Measurements from ENCODE around the gene RRP8.

RRP8 gene

GRCh38 chr11:6557761-6558674 is 45.4 kb downstream of the RRP8 start:
- H3K4me1 ChIP-seq (ENCODE audit: control insufficient read depth in 1 of 2, insufficient read depth in 2 of 2, low read length in 2 of 2), result no peaks in the 10 kb centered on the region
- H3K27me3 ChIP-seq (ENCODE audit: low read depth, low read length), result no peaks in the 10 kb centered on the region
- no peaks in the 10 kb centered on the region for H3K9me3 ChIP-seq (ENCODE audit: control insufficient read depth in 1 of 2, low read length in 2 of 2)
- peaks cover 4% of the 10 kb centered on the region in 2 donors for H3K36me3 ChIP-seq (ENCODE audit: control insufficient read depth in 1 of 2, insufficient read depth in 2 of 2, low read length in 2 of 2)
- H3K27ac ChIP-seq (ENCODE audit: low read length), result no peak overlapping the region
- H3K4me3 ChIP-seq (ENCODE audit: low read depth in 1 of 2, low read length in 2 of 2), result no peak overlapping the region

DNA sequence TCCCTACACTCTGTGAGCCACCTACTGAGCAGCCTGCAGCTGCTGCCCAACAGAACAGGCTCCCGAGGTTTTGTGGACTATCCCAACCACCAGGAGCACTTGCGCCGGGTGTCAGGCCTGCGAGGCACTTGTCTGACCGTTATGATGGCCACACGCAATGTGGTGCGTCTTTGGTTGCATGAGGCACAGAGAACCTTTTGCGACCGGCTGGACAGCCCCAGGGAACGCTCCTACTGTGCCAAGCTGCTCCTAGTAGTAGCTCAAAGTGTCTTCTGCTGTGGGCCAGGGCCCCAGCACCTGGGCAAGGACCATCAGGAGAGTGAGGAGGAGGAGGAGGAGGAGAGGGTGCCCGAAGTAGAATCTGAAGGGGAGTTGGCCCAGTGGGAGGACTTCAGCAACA is 46.4 kb downstream of the RRP8 start:
- Histone ChIP-seq H3K4me1 (ENCODE audit: control insufficient read depth in 1 of 2, insufficient read depth in 2 of 2, low read length in 2 of 2) (no peaks in the 10 kb centered on the region), H3K9me3 (ENCODE audit: control insufficient read depth in 1 of 2, low read length in 2 of 2) (no peaks in the 10 kb centered on the region), H3K27me3 (ENCODE audit: low read depth, low read length) (no peaks in the 10 kb centered on the region), H3K4me3 (ENCODE audit: low read depth in 1 of 2, low read length in 2 of 2) (no peak overlapping the region), H3K36me3 (ENCODE audit: control insufficient read depth in 1 of 2, insufficient read depth in 2 of 2, low read length in 2 of 2) (peaks cover 4% of the 10 kb centered on the region in 2 donors), H3K27ac (ENCODE audit: low read length) (no peak overlapping the region)

- no peaks in the 10 kb centered on the region for H3K9me3 ChIP-seq (ENCODE audit: control insufficient read depth in 1 of 2, low read length in 2 of 2)
- no peak overlapping the region for H3K27ac ChIP-seq (ENCODE audit: low read length)
Measured at GRCh38 chr11:6556139-6556949, 47.1 kb downstream of the RRP8 start.

GRCh38 chr11:6554828-6555706 is 48.3 kb downstream of the RRP8 start:
- Histone ChIP-seq H3K27me3 (ENCODE audit: low read depth, low read length) (no peaks in the 10 kb centered on the region), H3K4me1 (ENCODE audit: control insufficient read depth in 1 of 2, insufficient read depth in 2 of 2, low read length in 2 of 2) (no peaks in the 10 kb centered on the region), H3K36me3 (ENCODE audit: control insufficient read depth in 1 of 2, insufficient read depth in 2 of 2, low read length in 2 of 2) (peaks cover 0 to 4% of the 10 kb centered on the region in 2 donors)

More at GRCh38 chr11:6556139-6556949, 47.1 kb downstream of the RRP8 start:
- Histone ChIP-seq H3K36me3 (ENCODE audit: control insufficient read depth in 1 of 2, insufficient read depth in 2 of 2, low read length in 2 of 2) (peaks cover 0 to 4% of the 10 kb centered on the region in 2 donors), H3K27me3 (ENCODE audit: low read depth, low read length) (no peaks in the 10 kb centered on the region), H3K4me1 (ENCODE audit: control insufficient read depth in 1 of 2, insufficient read depth in 2 of 2, low read length in 2 of 2) (no peaks in the 10 kb centered on the region), H3K4me3 (ENCODE audit: low read depth in 1 of 2, low read length in 2 of 2) (no peak overlapping the region)

DNA sequence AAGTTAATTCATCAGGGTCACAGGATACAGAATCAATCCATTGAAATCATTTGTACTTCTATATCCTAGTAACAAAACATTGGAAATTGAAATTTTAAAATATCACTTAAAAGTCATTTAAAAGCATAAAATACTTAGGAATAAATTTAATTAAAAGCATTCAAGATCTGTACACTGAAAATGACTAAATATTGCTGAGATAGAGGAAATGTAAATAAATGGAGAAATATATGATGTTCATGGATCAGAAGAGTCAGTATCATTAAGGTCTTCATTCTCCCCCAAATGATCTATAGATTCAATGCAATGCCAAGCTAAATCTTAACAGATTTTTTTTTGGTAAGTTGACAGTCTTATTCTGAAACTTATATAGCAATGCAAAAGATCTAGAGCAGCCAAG is 49.8 kb downstream of the RRP8 start:
- no peaks in the 10 kb centered on the region for H3K36me3 ChIP-seq (ENCODE audit: control insufficient read depth in 1 of 2, insufficient read depth in 2 of 2, low read length in 2 of 2)

More at GRCh38 chr11:6554828-6555706, 48.3 kb downstream of the RRP8 start:
- no peak overlapping the region for H3K4me3 ChIP-seq (ENCODE audit: low read depth in 1 of 2, low read length in 2 of 2)
- H3K9me3 ChIP-seq (ENCODE audit: control insufficient read depth in 1 of 2, low read length in 2 of 2), result no peaks in the 10 kb centered on the region
- no peak overlapping the region for H3K27ac ChIP-seq (ENCODE audit: low read length)

GRCh38 chr11:6548641-6549040 is 54.8 kb downstream of the RRP8 start:
- Histone ChIP-seq H3K27me3 (ENCODE audit: low read depth, low read length) (no peaks in the 10 kb centered on the region), H3K9me3 (ENCODE audit: control insufficient read depth in 1 of 2, low read length in 2 of 2) (no peaks in the 10 kb centered on the region), H3K27ac (ENCODE audit: low read length) (no peak overlapping the region), H3K36me3 (ENCODE audit: control insufficient read depth in 1 of 2, insufficient read depth in 2 of 2, low read length in 2 of 2) (peaks cover 0 to 23% of the 10 kb centered on the region in 2 donors), H3K4me3 (ENCODE audit: low read depth in 1 of 2, low read length in 2 of 2) (no peak overlapping the region), H3K4me1 (ENCODE audit: control insufficient read depth in 1 of 2, insufficient read depth in 2 of 2, low read length in 2 of 2) (no peaks in the 10 kb centered on the region)

More for the DNA sequence above, 49.8 kb downstream of the RRP8 start:
- no peak overlapping the region for H3K27ac ChIP-seq (ENCODE audit: low read length)
- H3K9me3 ChIP-seq (ENCODE audit: control insufficient read depth in 1 of 2, low read length in 2 of 2), result no peaks in the 10 kb centered on the region
- no peak overlapping the region for H3K4me3 ChIP-seq (ENCODE audit: low read depth in 1 of 2, low read length in 2 of 2)
- H3K4me1 ChIP-seq (ENCODE audit: control insufficient read depth in 1 of 2, insufficient read depth in 2 of 2, low read length in 2 of 2), result no peaks in the 10 kb centered on the region
- H3K27me3 ChIP-seq (ENCODE audit: low read depth, low read length), result no peaks in the 10 kb centered on the region

- no peaks in the 10 kb centered on the region for H3K9me3 ChIP-seq (ENCODE audit: control insufficient read depth in 1 of 2, low read length in 2 of 2)
- H3K27me3 ChIP-seq (ENCODE audit: low read depth, low read length), result no peaks in the 10 kb centered on the region
- H3K27ac ChIP-seq (ENCODE audit: low read length), result no peak overlapping the region
- no peaks in the 10 kb centered on the region for H3K4me1 ChIP-seq (ENCODE audit: control insufficient read depth in 1 of 2, insufficient read depth in 2 of 2, low read length in 2 of 2)
- peaks cover 0 to 23% of the 10 kb centered on the region in 2 donors for H3K36me3 ChIP-seq (ENCODE audit: control insufficient read depth in 1 of 2, insufficient read depth in 2 of 2, low read length in 2 of 2)
- H3K4me3 ChIP-seq (ENCODE audit: low read depth in 1 of 2, low read length in 2 of 2), result no peak overlapping the region
Measured at GRCh38 chr11:6548121-6548520, 55.3 kb downstream of the RRP8 start.

DNA sequence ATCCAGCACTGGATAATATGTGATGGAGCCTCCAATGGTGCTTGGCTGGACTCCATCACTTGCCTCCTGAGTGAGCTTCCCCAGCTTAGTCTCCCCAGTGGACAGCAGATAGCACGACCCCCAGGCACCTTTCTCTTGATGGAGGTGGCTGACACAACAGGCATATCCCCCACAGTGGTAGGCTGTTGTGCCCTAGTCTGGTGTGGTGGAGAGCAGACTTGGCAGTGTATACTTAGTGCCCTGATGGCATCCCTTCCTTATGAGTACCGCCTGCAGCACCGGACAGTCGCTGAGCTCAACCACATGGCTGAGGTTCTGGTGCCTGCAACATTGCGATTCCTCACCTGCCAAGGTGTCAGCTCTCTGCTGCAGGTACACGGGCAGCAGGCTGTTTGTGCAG is 56.2 kb downstream of the RRP8 start:
- H3K4me3 ChIP-seq (ENCODE audit: low read depth in 1 of 2, low read length in 2 of 2), result no peak overlapping the region
- H3K4me1 ChIP-seq (ENCODE audit: control insufficient read depth in 1 of 2, insufficient read depth in 2 of 2, low read length in 2 of 2), result no peaks in the 10 kb centered on the region
- H3K27me3 ChIP-seq (ENCODE audit: low read depth, low read length), result no peaks in the 10 kb centered on the region
- H3K36me3 ChIP-seq (ENCODE audit: control insufficient read depth in 1 of 2, insufficient read depth in 2 of 2, low read length in 2 of 2), result peaks cover 0 to 26% of the 10 kb centered on the region in 2 donors
- H3K27ac ChIP-seq (ENCODE audit: low read length), result no peak overlapping the region
- H3K9me3 ChIP-seq (ENCODE audit: control insufficient read depth in 1 of 2, low read length in 2 of 2), result no peaks in the 10 kb centered on the region

- H3K27ac ChIP-seq (ENCODE audit: low read length), result no peak overlapping the region
- H3K27me3 ChIP-seq (ENCODE audit: low read depth, low read length), result no peaks in the 10 kb centered on the region
- no peaks in the 10 kb centered on the region for H3K4me1 ChIP-seq (ENCODE audit: control insufficient read depth in 1 of 2, insufficient read depth in 2 of 2, low read length in 2 of 2)
- no peaks in the 10 kb centered on the region for H3K9me3 ChIP-seq (ENCODE audit: control insufficient read depth in 1 of 2, low read length in 2 of 2)
- peaks cover 0 to 26% of the 10 kb centered on the region in 2 donors for H3K36me3 ChIP-seq (ENCODE audit: control insufficient read depth in 1 of 2, insufficient read depth in 2 of 2, low read length in 2 of 2)
- H3K4me3 ChIP-seq (ENCODE audit: low read depth in 1 of 2, low read length in 2 of 2), result no peak overlapping the region
Measured at GRCh38 chr11:6546735-6547134, 56.7 kb downstream of the RRP8 start.

- Histone ChIP-seq H3K4me3 (ENCODE audit: low read depth in 1 of 2, low read length in 2 of 2) (no peak overlapping the region), H3K9me3 (ENCODE audit: control insufficient read depth in 1 of 2, low read length in 2 of 2) (no peaks in the 10 kb centered on the region), H3K27me3 (ENCODE audit: low read depth, low read length) (no peaks in the 10 kb centered on the region), H3K36me3 (ENCODE audit: control insufficient read depth in 1 of 2, insufficient read depth in 2 of 2, low read length in 2 of 2) (peaks cover 0 to 26% of the 10 kb centered on the region in 2 donors), H3K27ac (ENCODE audit: low read length) (no peak overlapping the region), H3K4me1 (ENCODE audit: control insufficient read depth in 1 of 2, insufficient read depth in 2 of 2, low read length in 2 of 2) (no peaks in the 10 kb centered on the region)
Measured at GRCh38 chr11:6545917-6546605, 57.4 kb downstream of the RRP8 start.

All from muscle layer of duodenum (tissue), 2 donors.